GM19395 (cell line): ENCODE data around the gene SIX3.

Experiments used
- ATAC-seq: cut with Tn5 transposase; IDR thresholded peaks from one replicate; pipeline ENCODE4 v1.9.1; 2021; ENCODE audit warnings: mild to moderate bottlenecking, moderate library complexity; ENCODE audit not compliant: unreplicated experiment

SIX3 gene

DNA sequence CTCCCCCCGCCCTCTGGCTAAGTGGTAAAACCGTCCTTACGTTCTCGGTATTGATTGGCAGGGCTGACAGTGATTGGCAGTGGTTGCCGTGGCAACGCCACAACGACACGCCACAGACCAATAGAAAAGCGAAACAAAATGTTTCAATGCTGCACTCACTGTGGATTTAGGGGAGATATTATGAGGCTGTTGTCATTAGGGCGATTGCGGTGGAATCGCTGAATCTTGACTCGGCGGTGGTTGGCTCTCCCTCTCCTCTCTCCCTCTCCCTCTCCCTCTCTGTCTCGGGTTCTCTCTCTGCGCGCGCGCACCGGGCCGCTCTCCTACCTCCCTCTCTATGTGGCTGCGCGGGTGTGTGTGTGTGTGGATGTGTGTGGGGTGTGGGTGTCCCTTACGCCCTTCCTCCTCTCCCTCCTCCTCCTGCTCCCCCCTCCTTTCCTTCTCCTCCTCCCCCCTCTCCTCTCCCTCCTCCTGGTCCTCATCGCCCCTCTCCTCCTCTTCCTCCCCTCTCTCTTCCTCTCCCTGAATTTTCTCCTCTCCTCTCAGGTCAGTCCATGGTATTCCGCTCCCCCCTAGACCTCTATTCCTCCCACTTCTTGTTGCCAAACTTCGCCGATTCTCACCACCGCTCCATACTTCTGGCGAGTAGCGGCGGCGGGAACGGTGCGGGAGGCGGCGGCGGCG lies at the start of gene SIX3:
Gene SIX3 (plus strand): TSS at position 152 of the 684 bp plus-strand sequence. CDS start 403 bp downstream, at position 555.
- peak; percentile 71 for ATAC-seq

DNA sequence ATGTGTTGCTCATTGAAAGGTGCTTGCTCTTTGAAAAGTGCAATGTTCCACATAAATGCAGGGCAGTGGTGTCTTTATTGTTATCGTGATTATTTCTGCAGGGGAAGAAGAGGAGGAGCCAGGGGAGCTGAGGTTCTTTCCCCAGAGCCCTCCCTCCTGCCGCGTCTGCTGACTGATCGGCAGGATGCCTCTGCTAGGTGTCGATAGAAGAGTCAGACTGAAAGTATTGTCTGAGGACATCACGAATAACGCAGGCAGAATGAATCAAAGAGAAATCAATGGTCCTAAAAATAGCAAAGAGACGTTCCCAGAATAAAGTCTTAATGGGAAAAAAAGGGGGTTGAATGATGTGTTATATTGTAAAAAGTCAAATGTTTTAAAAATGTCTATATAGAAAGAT lies 47.4 kb upstream of the SIX3 start:
- no peak for ATAC-seq

DNA sequence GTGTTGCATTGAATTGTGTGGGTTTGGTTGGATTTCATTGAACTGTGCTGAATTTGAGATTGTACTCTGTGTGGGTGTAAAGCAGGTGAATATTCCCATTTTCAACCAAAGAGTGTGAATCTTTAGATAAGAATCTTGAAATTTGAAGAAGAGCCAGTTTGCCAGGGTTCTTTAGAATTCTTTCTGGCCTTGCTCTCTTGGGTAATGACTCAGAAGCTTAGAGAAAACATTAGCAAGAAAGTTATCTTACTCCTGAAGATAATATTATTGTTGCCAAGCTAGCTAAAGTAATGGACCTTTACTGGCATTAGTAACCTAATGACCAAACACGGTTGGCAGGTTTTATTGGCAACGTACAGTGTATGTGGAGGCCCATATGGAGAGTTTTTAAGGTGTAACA lies 46.4 kb upstream of the SIX3 start:
- ATAC-seq = no peak

DNA sequence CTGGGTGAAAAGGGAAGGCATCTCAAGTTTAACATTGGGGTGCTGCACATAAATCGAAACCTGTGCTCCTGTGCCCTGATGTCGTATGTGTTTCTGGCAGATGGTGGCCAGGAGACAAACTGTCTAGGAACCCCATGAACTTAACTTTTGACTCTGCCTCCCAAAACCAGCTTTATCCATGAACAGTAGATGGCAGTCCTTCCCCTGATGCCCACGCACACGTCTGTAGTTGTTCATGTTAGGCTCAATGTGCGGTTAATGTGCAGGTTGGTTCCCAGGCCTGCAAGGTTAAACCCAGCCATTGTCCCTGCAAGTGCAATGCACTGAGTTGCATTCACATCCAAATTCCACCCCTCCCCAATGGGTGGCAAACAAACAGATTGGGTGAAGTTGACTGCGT lies 44.1 kb upstream of the SIX3 start:
- no peak for ATAC-seq

DNA sequence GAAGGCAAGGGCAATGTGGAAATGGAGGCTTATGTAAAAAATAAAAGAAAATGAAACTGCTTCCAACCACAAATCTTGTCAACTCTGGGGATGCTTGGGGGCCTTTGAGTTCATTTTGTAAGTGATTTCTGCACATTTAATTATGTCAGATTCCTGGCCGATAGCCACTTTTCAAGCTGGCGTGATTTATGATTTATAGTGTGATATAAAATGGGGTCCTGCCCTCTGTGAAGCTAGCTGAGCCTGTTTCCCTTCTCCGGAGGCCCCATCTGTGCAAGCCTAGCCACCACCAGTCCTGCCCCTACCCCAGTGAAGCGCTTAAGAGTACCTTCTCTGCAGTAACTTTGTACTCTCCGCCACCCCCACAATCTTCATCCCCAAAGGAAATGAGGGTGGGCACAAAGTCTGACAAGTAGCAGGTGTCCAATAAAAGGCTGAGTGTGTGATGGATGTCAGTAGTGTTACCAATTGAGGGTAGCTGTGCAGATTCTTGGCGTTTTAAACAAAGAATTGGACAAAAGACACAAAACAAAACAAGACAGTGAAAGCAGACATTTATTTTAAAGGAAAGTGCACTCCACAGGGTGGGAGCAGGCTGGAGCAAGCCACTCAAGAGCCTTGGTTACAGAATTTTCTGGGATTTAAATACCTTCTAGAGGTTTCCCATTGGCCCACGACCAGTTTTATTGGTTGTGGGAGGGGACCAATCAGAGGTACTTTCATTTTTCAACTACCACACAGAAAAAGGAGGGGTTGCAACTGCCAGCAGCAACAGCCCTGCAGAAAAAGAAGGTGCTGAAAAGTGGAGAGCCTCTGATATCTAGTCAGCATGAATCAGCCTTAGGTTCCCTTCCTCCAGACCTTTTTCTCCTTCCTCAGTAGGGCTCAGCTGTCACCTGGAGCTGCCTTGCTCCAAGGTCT lies 39.0 kb upstream of the SIX3 start:
- ATAC-seq = no peak

DNA sequence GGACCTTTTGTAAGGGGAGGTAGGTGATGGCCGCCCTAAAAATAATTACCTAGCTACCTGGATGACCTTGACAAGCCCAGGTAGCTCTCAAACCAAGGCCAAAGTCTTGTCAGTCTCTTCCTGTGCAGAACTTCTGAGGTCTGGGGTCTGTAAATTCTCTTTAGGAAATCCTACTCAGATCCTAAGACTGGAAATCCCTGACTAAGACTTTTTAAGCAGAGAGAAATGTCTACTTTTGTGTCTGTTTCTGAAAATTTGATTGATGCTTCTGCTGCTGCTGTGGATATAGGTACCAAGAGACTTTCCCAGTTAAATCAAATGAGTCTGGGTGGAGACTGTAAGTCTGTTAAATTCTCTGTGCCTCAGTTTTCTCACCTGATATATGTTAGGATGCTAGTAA lies 36.9 kb upstream of the SIX3 start:
- ATAC-seq = no peak

DNA sequence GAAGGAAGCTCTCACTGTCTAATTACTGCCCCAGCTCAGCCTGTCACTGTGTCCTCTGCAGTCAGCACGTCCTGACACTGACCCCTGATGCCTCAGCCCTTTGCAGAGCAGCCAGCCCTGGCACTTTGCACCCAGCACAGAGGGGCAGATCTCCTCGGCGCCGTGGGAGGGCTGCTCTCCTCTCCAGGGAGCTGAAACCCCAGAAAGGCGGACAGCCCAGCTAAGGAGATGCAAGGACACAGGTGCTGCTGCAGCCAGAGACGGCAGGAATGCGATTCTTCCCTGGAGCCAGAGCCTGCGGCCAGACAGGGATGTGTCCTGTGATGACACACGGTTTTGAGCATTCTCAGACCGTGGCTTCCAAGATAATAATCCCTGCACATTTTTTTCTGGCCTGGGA lies 34.5 kb upstream of the SIX3 start:
- no peak for ATAC-seq

DNA sequence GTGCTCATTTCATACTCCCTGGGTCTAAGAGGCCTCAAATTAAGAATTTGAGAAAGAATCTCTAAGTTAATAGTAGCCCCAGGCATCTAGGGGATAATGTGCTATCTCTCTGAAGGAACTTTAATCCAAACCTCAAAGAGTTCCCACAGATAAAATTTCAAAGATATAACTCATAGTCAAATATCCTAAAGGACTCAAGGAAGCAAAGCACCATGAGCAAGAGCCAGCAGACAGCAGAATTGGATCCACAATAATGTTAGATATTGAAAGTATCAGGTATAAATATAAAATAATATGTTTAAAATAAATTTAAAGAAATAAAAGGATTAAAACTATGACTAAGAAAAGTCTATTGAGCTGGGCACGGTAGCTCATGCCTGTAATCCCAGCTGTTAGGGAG lies 31.7 kb upstream of the SIX3 start:
- ATAC-seq = no peak

DNA sequence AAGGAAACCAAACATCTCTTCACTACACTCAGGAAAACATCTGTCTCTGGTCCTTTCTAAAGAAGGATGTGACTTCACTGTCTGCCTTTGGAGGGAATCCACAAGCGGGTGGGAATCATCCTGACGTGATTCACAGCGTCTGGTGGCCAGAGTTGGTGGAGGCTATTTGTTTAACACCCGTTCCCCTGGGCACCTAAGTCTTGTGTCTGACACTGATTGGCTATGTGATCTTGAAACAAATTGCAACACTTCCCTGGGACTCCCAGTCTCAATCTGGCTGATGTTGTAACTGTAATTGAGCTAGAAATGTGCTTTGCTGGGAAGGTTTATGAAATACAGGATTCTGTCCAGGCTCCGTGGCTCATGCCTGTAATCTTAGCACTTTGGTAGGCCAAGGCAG lies 28.8 kb upstream of the SIX3 start:
- ATAC-seq = no peak

DNA sequence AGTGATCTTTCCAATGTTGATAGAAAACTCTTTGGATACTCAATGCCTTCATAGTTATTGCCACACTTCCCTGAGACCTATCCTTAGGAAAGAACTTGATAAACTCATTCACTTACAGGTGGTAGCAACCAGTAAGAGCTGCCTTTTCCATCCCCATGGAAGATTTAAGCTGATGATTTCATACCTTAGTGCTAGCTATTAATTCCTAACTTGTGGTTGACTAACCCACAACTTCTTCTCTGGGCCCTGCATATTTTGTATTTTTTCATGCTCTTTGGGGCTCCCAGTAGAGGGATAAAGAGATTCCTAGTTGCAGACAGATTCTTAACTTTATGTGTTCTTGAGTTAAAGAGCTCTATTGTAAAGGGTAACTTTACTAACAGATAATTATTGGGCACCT lies 25.2 kb upstream of the SIX3 start:
- ATAC-seq = no peak

DNA sequence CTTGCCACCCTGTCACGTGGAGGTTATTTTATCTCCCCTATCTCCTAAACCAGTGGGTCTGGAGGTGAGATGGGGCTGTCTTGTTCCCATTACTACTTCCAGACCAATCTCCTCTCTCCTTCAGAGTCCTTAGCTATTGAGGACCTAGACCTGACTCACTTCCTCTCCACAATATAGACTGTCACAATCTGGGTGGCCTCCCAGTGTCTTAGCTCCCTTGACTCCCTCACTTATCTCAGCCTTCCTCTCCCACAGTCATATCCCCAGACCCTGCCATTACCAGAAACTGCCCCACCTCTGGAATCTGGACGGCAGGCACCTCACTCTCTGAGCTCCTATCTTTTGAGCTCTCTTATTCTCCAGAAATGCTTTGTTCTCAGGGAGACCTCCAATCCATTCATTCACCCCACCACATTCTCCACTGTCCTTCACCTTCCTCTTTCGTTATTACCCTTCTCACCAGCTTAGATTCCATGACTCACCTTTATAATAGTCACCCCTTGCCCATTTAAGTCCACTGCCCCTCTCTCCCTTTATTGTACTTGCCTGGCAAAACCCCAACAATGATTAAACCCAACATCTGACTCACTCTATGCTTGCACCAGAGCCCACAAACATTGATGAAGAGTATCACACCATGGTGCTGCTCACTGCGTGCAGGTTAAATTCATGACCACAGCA lies 23.3 kb upstream of the SIX3 start:
- ATAC-seq = no peak

DNA sequence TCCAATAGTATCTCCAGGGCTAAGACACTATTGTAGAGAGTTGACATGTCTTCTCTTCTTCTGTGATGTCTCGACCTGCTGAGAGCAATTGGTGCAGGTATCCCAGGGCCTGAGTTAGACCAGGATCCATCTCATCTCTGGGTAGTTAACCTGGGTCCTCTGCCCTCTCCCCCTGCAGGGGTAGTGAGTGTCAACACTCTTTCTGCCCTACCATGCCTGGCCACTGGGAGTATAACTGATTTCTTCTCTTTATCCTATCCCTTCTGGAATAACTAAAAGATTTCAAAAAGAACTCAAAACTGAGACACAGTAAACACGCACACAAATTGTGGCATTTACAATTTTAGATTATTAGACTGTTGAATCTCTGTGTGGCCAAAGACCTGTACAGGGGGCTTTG lies 20.8 kb upstream of the SIX3 start:
- ATAC-seq = no peak

DNA sequence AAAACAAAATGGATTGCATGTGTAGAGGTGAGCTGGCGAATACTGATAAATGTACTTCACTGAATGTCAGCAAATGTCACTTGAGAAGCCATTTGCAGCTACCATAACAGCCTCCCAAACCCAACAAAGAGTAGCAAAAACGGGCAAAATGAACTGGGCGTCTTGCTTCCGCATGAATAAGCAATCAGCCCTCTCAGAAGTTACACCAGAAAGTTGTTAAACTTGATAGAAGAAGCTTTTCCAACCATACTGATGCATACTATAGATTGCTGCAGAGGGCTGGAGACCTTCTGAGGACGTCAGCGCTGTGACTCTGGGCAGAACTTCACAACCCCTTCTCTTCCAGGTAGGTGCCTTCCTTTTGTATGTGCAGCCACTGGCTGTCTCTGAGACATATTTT lies 18.7 kb upstream of the SIX3 start:
- ATAC-seq = no peak

DNA sequence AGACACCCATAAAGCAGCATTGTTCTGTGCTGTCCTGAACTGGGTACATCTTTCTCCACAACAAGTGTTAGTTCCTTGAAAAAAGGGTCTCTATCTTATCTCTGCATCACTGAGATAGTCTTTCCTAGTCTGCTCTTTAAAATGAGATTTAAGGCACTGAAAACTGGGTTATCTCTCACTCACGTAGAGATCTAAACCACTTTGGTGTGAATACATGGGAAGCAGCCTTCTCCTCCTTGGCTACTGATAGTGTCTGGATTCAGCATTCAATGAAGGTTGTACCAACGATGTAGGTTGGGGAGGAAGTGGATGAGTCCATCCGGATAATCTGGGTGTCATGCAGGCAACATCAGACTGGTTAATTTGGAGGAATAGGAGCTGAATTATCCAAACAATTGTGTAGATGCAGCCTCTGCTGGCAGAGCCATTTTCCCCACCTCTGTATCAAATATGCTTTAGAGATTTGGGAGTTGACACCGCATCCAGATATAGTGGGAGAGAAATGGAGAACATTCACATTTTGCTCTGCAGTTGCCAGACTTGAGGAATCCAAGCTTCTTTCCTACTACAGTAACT lies 15.9 kb upstream of the SIX3 start:
- ATAC-seq = no peak

DNA sequence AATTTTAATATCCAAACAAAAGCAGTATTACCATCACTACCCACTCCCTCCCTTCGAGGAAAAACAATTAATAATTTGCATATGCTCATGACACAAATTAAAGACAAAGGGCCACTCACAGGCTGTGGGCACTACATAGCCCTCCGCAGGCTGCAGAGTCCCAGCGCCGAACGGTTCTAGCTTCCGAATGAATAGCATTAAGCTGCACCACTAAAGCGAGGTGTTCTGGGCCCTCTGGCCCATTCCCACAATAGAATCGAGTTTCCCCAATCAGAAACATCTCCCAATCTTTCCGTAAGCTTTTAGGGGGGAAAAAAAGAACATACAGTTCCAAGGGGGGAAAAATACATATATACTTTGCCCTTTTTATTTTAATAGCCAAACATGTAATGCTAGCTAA lies 14.5 kb upstream of the SIX3 start:
- no peak for ATAC-seq

DNA sequence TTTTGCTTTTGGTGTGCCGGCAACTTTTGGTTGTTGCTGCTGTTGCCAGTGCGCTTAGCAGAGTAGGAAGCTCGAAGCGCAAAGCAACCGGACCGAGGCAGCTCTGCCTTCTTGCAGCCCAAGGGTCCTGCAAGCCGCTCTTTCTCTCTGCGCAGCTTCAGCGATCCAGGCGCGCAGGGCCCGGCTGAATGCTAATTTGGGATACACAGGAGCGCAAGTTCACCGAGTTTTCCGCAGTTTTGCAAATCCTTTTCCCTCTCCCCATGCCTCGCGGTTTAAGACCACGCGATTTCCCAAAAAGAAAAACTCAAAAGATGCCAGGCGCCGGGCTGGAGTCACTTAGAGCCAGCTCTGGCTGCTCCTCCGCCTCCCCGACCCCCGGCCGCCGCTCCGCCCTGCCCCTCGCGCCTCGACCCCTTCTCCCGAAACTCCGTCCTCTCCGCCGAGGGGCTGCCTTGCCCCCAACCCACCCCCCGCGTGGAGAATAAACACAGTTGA lies 13.5 kb upstream of the SIX3 start:
- ATAC-seq = no peak

DNA sequence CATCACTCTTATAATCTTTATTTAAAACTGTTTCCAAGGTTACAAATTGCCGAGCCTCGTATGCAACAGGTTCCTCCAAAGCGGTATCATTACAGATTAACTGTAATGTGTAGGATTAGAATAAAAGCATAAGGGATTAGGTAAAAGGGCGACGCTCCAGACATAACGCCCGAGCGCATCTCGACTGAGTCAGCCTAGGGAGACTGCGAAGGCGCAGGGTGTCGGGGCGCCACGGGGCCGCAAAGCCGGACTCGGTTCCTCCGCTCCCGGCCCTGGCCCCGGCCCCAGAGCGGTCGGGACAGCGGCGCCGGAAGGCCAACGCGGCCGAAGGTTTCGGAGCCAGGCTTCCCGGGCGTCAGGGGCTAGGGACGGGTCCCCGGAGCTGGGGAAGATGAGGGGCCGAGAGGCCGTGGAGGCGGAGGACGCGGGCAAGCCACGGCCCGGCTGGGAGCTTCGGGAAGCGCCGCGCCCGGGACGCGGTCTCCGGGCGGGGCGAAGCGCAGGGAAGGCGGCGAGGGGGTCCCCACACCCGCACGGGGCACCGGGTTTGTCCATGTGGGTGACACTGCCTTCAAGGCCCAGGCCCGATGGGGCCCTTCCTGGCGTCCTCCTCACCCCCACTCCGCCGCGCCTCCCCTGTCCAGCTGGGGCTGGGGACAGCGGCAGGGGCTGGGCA lies 12.9 kb upstream of the SIX3 start:
- ATAC-seq = no peak

DNA sequence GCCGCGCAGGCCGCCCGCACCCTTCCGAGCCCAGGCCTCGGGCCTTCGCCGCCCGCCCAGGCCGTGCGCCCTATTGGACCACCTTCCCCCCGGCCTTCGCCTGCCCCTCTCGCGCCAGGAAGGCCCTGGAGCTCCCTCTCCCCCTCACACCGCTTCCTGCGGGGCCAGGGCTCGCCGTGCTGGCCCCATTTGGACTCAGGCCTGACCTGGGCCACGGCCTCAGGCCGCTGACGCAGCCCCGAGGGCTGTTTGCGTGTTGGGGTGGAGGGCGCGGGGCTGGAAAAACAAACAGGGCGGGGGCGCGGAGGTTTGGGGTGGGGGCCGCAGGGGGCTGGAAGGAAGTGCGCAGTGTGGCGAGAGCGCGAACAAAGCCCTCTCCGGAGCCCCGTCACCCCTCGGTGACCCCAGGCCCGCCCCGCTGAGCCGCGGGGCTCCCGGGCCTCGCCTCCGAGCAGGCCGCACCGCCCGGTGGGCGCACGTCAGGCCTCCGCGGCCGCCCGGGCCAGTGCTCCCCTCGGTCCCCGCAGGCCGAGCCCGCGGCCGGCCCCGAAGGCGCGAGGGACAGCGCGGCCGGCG lies 12.3 kb upstream of the SIX3 start:
- ATAC-seq = no peak

DNA sequence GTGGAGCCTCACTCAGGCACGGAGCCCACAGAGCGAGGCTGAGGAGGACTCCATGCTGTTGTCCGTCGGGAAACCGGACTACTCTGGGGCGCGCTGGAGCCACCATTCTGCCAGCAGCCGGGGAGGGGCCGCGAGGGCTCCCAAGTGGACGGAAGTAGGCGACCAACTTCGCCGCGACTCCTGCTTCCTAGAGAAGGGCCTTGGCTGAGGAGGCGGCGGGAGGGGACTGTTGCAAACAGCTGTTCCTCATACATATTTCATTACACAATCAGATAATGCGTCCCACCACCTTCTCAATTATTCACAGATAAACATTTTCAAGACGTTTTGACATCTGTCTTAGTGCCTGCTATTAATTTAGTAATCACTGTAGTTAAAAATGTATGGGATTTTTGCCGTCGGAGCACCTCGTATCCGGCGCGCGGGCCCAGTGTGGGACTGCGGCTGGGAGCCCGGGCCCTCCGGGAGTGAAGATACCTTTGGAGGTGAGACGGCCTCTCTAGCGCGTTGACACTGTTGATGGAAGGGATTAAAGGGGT lies 11.7 kb upstream of the SIX3 start:
- no peak for ATAC-seq
